ENCODE results near the gene ST3GAL5. TPM values are rescaled to one million over a fixed set of nuclear protein-coding genes. Genes with fewer than 3 reads are reported as not detected.

Gene ST3GAL5
- total and polyA plus RNA-seq, 2 donors (not counting 1 experiment from before 2014, with no cell fraction given), result 6.2 to 10.9 TPM

- no peak overlapping the region for H3K4me3 ChIP-seq (replicated peaks in 1 of 4; ENCODE audit: control extremely low read depth in 1 of 4, insufficient read depth in 1 of 4, low read depth in 3 of 4, low read length in 4 of 4)
- H3K4me2 ChIP-seq (ENCODE audit: extremely low read depth, insufficient read depth, low read length), result no peak overlapping the region
- no peaks in the 10 kb centered on the region for H3K36me3 ChIP-seq (ENCODE audit: control insufficient read depth, insufficient read depth, low read length)
- H3K27ac ChIP-seq (ENCODE audit: insufficient read depth, low read length), result no peak overlapping the region
- DNase-seq (ENCODE audit: low read depth in 2 of 2), result peak in 1 of 2 donors; percentile 12
- no peaks in the 10 kb centered on the region for H3K4me1 ChIP-seq (ENCODE audit: control insufficient read depth, extremely low read depth, insufficient read depth, low read length)
- H3K9me3 ChIP-seq (ENCODE audit: control insufficient read depth, insufficient read depth, low read depth, low read length), result no peaks in the 10 kb centered on the region
- H2AFZ ChIP-seq (ENCODE audit: low read length), result no peak overlapping the region
- no peaks in the 10 kb centered on the region for H3K79me2 ChIP-seq (ENCODE audit: control insufficient read depth, insufficient read depth, low read length)
- no peak overlapping the region for H3K9ac ChIP-seq (ENCODE audit: insufficient read depth, low read length)
- no peaks in the 10 kb centered on the region for H3K27me3 ChIP-seq (ENCODE audit: control insufficient read depth, insufficient read depth, low read length)
- TF ChIP-seq CTCF (conservative IDR thresholded peaks at IDR 0.05 in 1 of 2, IDR thresholded peaks at IDR 0.05 in 1 of 2; ENCODE audit: low read depth in 1 of 2, low read length in 2 of 2) (no peak), EZH2 (IDR thresholded peaks at IDR 0.05; ENCODE audit: low read length, missing control alignments) (no peak)
- H4K20me1 ChIP-seq (ENCODE audit: control insufficient read depth, extremely low read depth, insufficient read depth, low read length), result no peaks in the 10 kb centered on the region
Measured at GRCh38 chr2:85929096-85930050, 40.6 kb upstream of the ST3GAL5 start.

GRCh38 chr2:85926931-85927661, 38.3 kb upstream of the ST3GAL5 start:
- Histone ChIP-seq H3K27ac (ENCODE audit: insufficient read depth, low read length) (no peak overlapping the region), H3K36me3 (ENCODE audit: control insufficient read depth, insufficient read depth, low read length) (no peaks in the 10 kb centered on the region), H3K27me3 (ENCODE audit: control insufficient read depth, insufficient read depth, low read length) (no peaks in the 10 kb centered on the region), H3K4me2 (ENCODE audit: extremely low read depth, insufficient read depth, low read length) (no peak overlapping the region), H3K9me3 (ENCODE audit: control insufficient read depth, insufficient read depth, low read depth, low read length) (no peaks in the 10 kb centered on the region), H4K20me1 (ENCODE audit: control insufficient read depth, extremely low read depth, insufficient read depth, low read length) (no peaks in the 10 kb centered on the region), H2AFZ (ENCODE audit: low read length) (no peak overlapping the region), H3K9ac (ENCODE audit: insufficient read depth, low read length) (no peak overlapping the region), H3K4me1 (ENCODE audit: control insufficient read depth, extremely low read depth, insufficient read depth, low read length) (no peaks in the 10 kb centered on the region), H3K79me2 (ENCODE audit: control insufficient read depth, insufficient read depth, low read length) (no peaks in the 10 kb centered on the region), H3K4me3 (replicated peaks in 1 of 4; ENCODE audit: control extremely low read depth in 1 of 4, insufficient read depth in 1 of 4, low read depth in 3 of 4, low read length in 4 of 4) (no peak overlapping the region)
- DNase-seq (ENCODE audit: low read depth in 2 of 2), result no peak
- no peak for TF ChIP-seq EZH2 (IDR thresholded peaks at IDR 0.05; ENCODE audit: low read length, missing control alignments)
- TF ChIP-seq CTCF (conservative IDR thresholded peaks at IDR 0.05 in 1 of 2, IDR thresholded peaks at IDR 0.05 in 1 of 2; ENCODE audit: low read depth in 1 of 2, low read length in 2 of 2), result no peak

GRCh38 chr2:85926526-85926925, 37.7 kb upstream of the ST3GAL5 start:
- no peaks in the 10 kb centered on the region for H3K4me1 ChIP-seq (ENCODE audit: control insufficient read depth, extremely low read depth, insufficient read depth, low read length)
- no peaks in the 10 kb centered on the region for H3K79me2 ChIP-seq (ENCODE audit: control insufficient read depth, insufficient read depth, low read length)
- H3K9me3 ChIP-seq (ENCODE audit: control insufficient read depth, insufficient read depth, low read depth, low read length), result no peaks in the 10 kb centered on the region
- no peaks in the 10 kb centered on the region for H3K36me3 ChIP-seq (ENCODE audit: control insufficient read depth, insufficient read depth, low read length)
- no peak overlapping the region for H2AFZ ChIP-seq (ENCODE audit: low read length)
- no peak overlapping the region for H3K4me3 ChIP-seq (replicated peaks in 1 of 4; ENCODE audit: control extremely low read depth in 1 of 4, insufficient read depth in 1 of 4, low read depth in 3 of 4, low read length in 4 of 4)
- H3K4me2 ChIP-seq (ENCODE audit: extremely low read depth, insufficient read depth, low read length), result no peak overlapping the region
- H3K9ac ChIP-seq (ENCODE audit: insufficient read depth, low read length), result no peak overlapping the region
- H4K20me1 ChIP-seq (ENCODE audit: control insufficient read depth, extremely low read depth, insufficient read depth, low read length), result no peaks in the 10 kb centered on the region
- no peaks in the 10 kb centered on the region for H3K27me3 ChIP-seq (ENCODE audit: control insufficient read depth, insufficient read depth, low read length)
- H3K27ac ChIP-seq (ENCODE audit: insufficient read depth, low read length), result no peak overlapping the region
- TF ChIP-seq EZH2 (IDR thresholded peaks at IDR 0.05; ENCODE audit: low read length, missing control alignments), result no peak
- TF ChIP-seq CTCF (conservative IDR thresholded peaks at IDR 0.05 in 1 of 2, IDR thresholded peaks at IDR 0.05 in 1 of 2; ENCODE audit: low read depth in 1 of 2, low read length in 2 of 2), result no peak
- DNase-seq (ENCODE audit: low read depth in 2 of 2), result no peak

Data from fibroblast of lung (primary cell).